Measurements from ENCODE around the gene HS3ST5. TPM values are rescaled to one million over a fixed set of nuclear protein-coding genes. Genes with fewer than 3 reads are reported as not detected.

Gene HS3ST5
- total RNA-seq, 1 donor from 2014 or later: 1.5 TPM

GRCh38 chr6:114052141-114052540 lies 290.7 kb downstream of the HS3ST5 start:
- H3K36me3 Mint-ChIP-seq (ENCODE audit: low read depth, unreplicated experiment): no peaks in the 10 kb centered on the region
- no peak overlapping the region for H3K9ac ChIP-seq (ENCODE audit: low read length)
- DNase-seq (ENCODE audit: low read depth) (no peak), FAIRE-seq (no peak)
- TF ChIP-seq EZH2 (IDR thresholded peaks at IDR 0.05; ENCODE audit: insufficient read depth, low read length) (no peak), CTCF (IDR thresholded peaks at IDR 0.05; ENCODE audit: insufficient read depth, low read depth, low read length) (no peak)
- no peaks in the 10 kb centered on the region for H3K4me1 ChIP-seq (ENCODE audit: insufficient read depth, low read length)
- no peak overlapping the region for H3K4me2 ChIP-seq (ENCODE audit: low read length)
- peaks cover 14% of the 10 kb centered on the region for H3K4me1 Mint-ChIP-seq (ENCODE audit: low read depth, unreplicated experiment)
- no peak overlapping the region for H2AFZ ChIP-seq (ENCODE audit: low read depth, low read length)
- H3K4me3 ChIP-seq (ENCODE audit: insufficient read depth, low read depth, low read length): no peak overlapping the region
- H3K9me3 Mint-ChIP-seq (ENCODE audit: unreplicated experiment): peaks cover 3% of the 10 kb centered on the region
- no peaks in the 10 kb centered on the region for H3K27me3 Mint-ChIP-seq (ENCODE audit: low read depth, unreplicated experiment)
- no peaks in the 10 kb centered on the region for H4K20me1 ChIP-seq (ENCODE audit: insufficient read depth, low read length)
- H3K79me2 ChIP-seq (ENCODE audit: insufficient read depth, low read length): no peaks in the 10 kb centered on the region
- H3K4me3 Mint-ChIP-seq (ENCODE audit: unreplicated experiment): no peak overlapping the region
- no peak overlapping the region for H3K27ac ChIP-seq (ENCODE audit: low read depth, low read length)
- H3K9me3 ChIP-seq (ENCODE audit: insufficient read depth, low read depth, low read length): no peaks in the 10 kb centered on the region
- no peak overlapping the region for H3K27ac Mint-ChIP-seq (ENCODE audit: unreplicated experiment)
- no peaks in the 10 kb centered on the region for H3K36me3 ChIP-seq (ENCODE audit: insufficient read depth, low read length)
- no peaks in the 10 kb centered on the region for H3K27me3 ChIP-seq (ENCODE audit: insufficient read depth, low read length)

- no peak overlapping the region for H3K4me2 ChIP-seq (ENCODE audit: low read length)
These were observed 291.8 kb downstream of the HS3ST5 start for GRCh38 chr6:114051031-114051430.

More at GRCh38 chr6:114051031-114051430, 291.8 kb downstream of the HS3ST5 start:
- no peaks in the 10 kb centered on the region for H3K4me1 ChIP-seq (ENCODE audit: insufficient read depth, low read length)
- no peaks in the 10 kb centered on the region for H4K20me1 ChIP-seq (ENCODE audit: insufficient read depth, low read length)
- no peaks in the 10 kb centered on the region for H3K27me3 Mint-ChIP-seq (ENCODE audit: low read depth, unreplicated experiment)
- no peak overlapping the region for H3K4me3 Mint-ChIP-seq (ENCODE audit: unreplicated experiment)
- peaks cover 3% of the 10 kb centered on the region for H3K9me3 Mint-ChIP-seq (ENCODE audit: unreplicated experiment)
- FAIRE-seq (peak; percentile 60), DNase-seq (ENCODE audit: low read depth) (no peak)
- H3K36me3 Mint-ChIP-seq (ENCODE audit: low read depth, unreplicated experiment): no peaks in the 10 kb centered on the region
- H3K27me3 ChIP-seq (ENCODE audit: insufficient read depth, low read length): no peaks in the 10 kb centered on the region
- no peak overlapping the region for H3K9ac ChIP-seq (ENCODE audit: low read length)
- TF ChIP-seq EZH2 (IDR thresholded peaks at IDR 0.05; ENCODE audit: insufficient read depth, low read length) (no peak), CTCF (IDR thresholded peaks at IDR 0.05; ENCODE audit: insufficient read depth, low read depth, low read length) (no peak)
- no peaks in the 10 kb centered on the region for H3K79me2 ChIP-seq (ENCODE audit: insufficient read depth, low read length)
- no peak overlapping the region for H2AFZ ChIP-seq (ENCODE audit: low read depth, low read length)
- H3K36me3 ChIP-seq (ENCODE audit: insufficient read depth, low read length): no peaks in the 10 kb centered on the region
- H3K27ac ChIP-seq (ENCODE audit: low read depth, low read length): no peak overlapping the region
- H3K4me3 ChIP-seq (ENCODE audit: insufficient read depth, low read depth, low read length): no peak overlapping the region
- H3K4me1 Mint-ChIP-seq (ENCODE audit: low read depth, unreplicated experiment): peaks cover 14% of the 10 kb centered on the region
- no peak overlapping the region for H3K27ac Mint-ChIP-seq (ENCODE audit: unreplicated experiment)
- no peaks in the 10 kb centered on the region for H3K9me3 ChIP-seq (ENCODE audit: insufficient read depth, low read depth, low read length)

All from astrocyte (in vitro differentiated cells and primary cell).